HEK293 (cell line): ENCODE results near the gene PRDX3.

Experiments
- CTCF ChIA-PET: fragments of 350-600 bp; formaldehyde crosslinking; extraction: SDS; loops from one replicate; lab custom pipeline; 2021; ENCODE audit warnings: antibody characterized with exemption; lab: Yijun Ruan, JAX
- POLR2A ChIA-PET: fragments of 300-600 bp; formaldehyde crosslinking; extraction: SDS; loops from one replicate; lab custom pipeline; 2020; ENCODE audit warnings: antibody characterized with exemption, inconsistent platforms; lab: Yijun Ruan, JAX
- H3K27ac ChIP-seq: fragments of 200-500 bp; sonication (Bioruptor generic); 2 replicates; pipeline ENCODE4 v1.5.1; 2014; ENCODE audit warnings: low read depth, low read length, control low read depth, inconsistent platforms; ENCODE audit errors: extremely low read depth
- H3K36me3 ChIP-seq, 2 experiments: fragments of 200-500 bp in 1 of 2; sonication (Bioruptor generic) in 1 of 2; 1 replicate in 1 of 2; 2 replicates in 1 of 2; pipeline ENCODE4 v1.5.1; 2014 to 2017; ENCODE audit warnings: inconsistent platforms in 2 of 2, low read length in 2 of 2; ENCODE audit not compliant: control insufficient read depth in 2 of 2, insufficient read depth in 1 of 2
- H3K4me1 ChIP-seq: fragments of 200-500 bp; sonication (Bioruptor generic); 2 replicates; pipeline ENCODE4 v1.5.1; 2014; ENCODE audit warnings: mild to moderate bottlenecking, low read length, inconsistent platforms; ENCODE audit not compliant: control insufficient read depth, insufficient read depth
- H3K4me3 ChIP-seq: 2 replicates; pipeline ENCODE4 v1.5.1; 2011; ENCODE audit warnings: low read depth, mild to moderate bottlenecking, control low read depth, low read length, moderate library complexity
- H3K9me3 ChIP-seq: fragments of 200-500 bp; sonication (Bioruptor generic); 2 replicates; pipeline ENCODE4 v1.5.1; 2014; ENCODE audit warnings: low read depth, low read length, inconsistent platforms; ENCODE audit not compliant: control insufficient read depth, insufficient read depth
- AEBP2 ChIP-seq: fragments of 450-650 bp; formaldehyde crosslinking; IDR thresholded peaks from 2 replicates; pipeline ENCODE4 v1.5.1; 2016; ENCODE audit warnings: missing biosample characterization, missing genetic modification characterization, borderline replicate concordance
- ELK4 ChIP-seq: IDR thresholded peaks from 2 replicates; pipeline ENCODE4 v1.6.1; 2011; ENCODE audit warnings: mild to moderate bottlenecking, low read depth, low read length, borderline replicate concordance
- HOXD13 ChIP-seq: sonication (generic); formaldehyde crosslinking; IDR thresholded peaks from 2 replicates; pipeline ENCODE4 v1.8.0; 2022; ENCODE audit warnings: missing genetic modification reagents, borderline replicate concordance
- KLF7 ChIP-seq: fragments of 450-650 bp; formaldehyde crosslinking; IDR thresholded peaks from 2 replicates; pipeline ENCODE4 v1.5.1; 2016; ENCODE audit warnings: missing biosample characterization, missing genetic modification characterization, borderline replicate concordance
- OVOL3 ChIP-seq: fragments of 450-650 bp; formaldehyde crosslinking; IDR thresholded peaks from 2 replicates; pipeline ENCODE4 v1.5.1; 2016; ENCODE audit warnings: missing biosample characterization, missing genetic modification characterization
- PRDM10 ChIP-seq: fragments of 450-650 bp; formaldehyde crosslinking; IDR thresholded peaks from 2 replicates; pipeline ENCODE4 v1.5.1; 2016; ENCODE audit warnings: missing biosample characterization, missing genetic modification characterization
- PRDM6 ChIP-seq: fragments of 450-650 bp; formaldehyde crosslinking; IDR thresholded peaks from 2 replicates; pipeline ENCODE4 v1.5.1; 2017; ENCODE audit warnings: missing biosample characterization, missing genetic modification characterization
- RBAK ChIP-seq: fragments of 450-650 bp; formaldehyde crosslinking; IDR thresholded peaks from 2 replicates; pipeline ENCODE4 v1.5.1; 2016; ENCODE audit warnings: missing biosample characterization, missing genetic modification characterization
- YY2 ChIP-seq: fragments of 450-650 bp; formaldehyde crosslinking; IDR thresholded peaks from 2 replicates; pipeline ENCODE4 v1.5.1; 2016; ENCODE audit warnings: missing biosample characterization, missing genetic modification characterization
- ZBTB49 ChIP-seq: fragments of 450-650 bp; formaldehyde crosslinking; IDR thresholded peaks from 2 replicates; pipeline ENCODE4 v1.5.1; 2016; ENCODE audit warnings: missing biosample characterization, missing genetic modification characterization, low read depth
- ZFHX2 ChIP-seq: fragments of 450-650 bp; formaldehyde crosslinking; conservative IDR thresholded peaks from 2 replicates; pipeline ENCODE4 v1.5.1; 2016; ENCODE audit warnings: missing biosample characterization, missing genetic modification characterization
- ZFP3 ChIP-seq: fragments of 450-650 bp; formaldehyde crosslinking; IDR thresholded peaks from 2 replicates; pipeline ENCODE4 v1.5.1; 2016; ENCODE audit warnings: low read depth, missing biosample characterization, missing genetic modification characterization
- ZNF138 ChIP-seq: fragments of 450-650 bp; formaldehyde crosslinking; IDR thresholded peaks from 2 replicates; pipeline ENCODE4 v1.5.1; 2016; ENCODE audit warnings: missing biosample characterization, missing genetic modification characterization, borderline replicate concordance
- ZNF175 ChIP-seq: fragments of 450-650 bp; formaldehyde crosslinking; IDR thresholded peaks from 2 replicates; pipeline ENCODE4 v1.5.1; 2016; ENCODE audit warnings: missing biosample characterization, missing genetic modification characterization
- ZNF19 ChIP-seq: fragments of 450-650 bp; formaldehyde crosslinking; IDR thresholded peaks from 2 replicates; pipeline ENCODE4; 2016; ENCODE audit warnings: missing biosample characterization, missing genetic modification characterization, low read depth
- ZNF214 ChIP-seq: fragments of 450-650 bp; formaldehyde crosslinking; IDR thresholded peaks from 2 replicates; pipeline ENCODE4 v1.5.1; 2017; ENCODE audit warnings: missing biosample characterization, mild to moderate bottlenecking, missing genetic modification characterization, borderline replicate concordance
- ZNF239 ChIP-seq: fragments of 450-650 bp; formaldehyde crosslinking; IDR thresholded peaks from 2 replicates; pipeline ENCODE4 v1.5.1; 2016; ENCODE audit warnings: missing biosample characterization, missing genetic modification characterization
- ZNF362 ChIP-seq: fragments of 450-650 bp; formaldehyde crosslinking; IDR thresholded peaks from 2 replicates; pipeline ENCODE4 v1.5.1; 2016; ENCODE audit warnings: missing biosample characterization, missing genetic modification characterization
- ZNF48 ChIP-seq: fragments of 450-650 bp; formaldehyde crosslinking; IDR thresholded peaks from 2 replicates; pipeline ENCODE4 v1.5.1; 2016; ENCODE audit warnings: missing biosample characterization, missing genetic modification characterization
- ZNF596 ChIP-seq: fragments of 450-650 bp; IDR thresholded peaks from 2 replicates; pipeline ENCODE4 v1.5.0; 2018; ENCODE audit warnings: missing biosample characterization, mild to moderate bottlenecking, missing genetic modification characterization, moderate library complexity
- ZNF623 ChIP-seq: fragments of 450-650 bp; formaldehyde crosslinking; IDR thresholded peaks from 2 replicates; pipeline ENCODE4 v1.5.1; 2016; ENCODE audit warnings: missing biosample characterization, missing genetic modification characterization
- ZNF639 ChIP-seq: fragments of 450-650 bp; formaldehyde crosslinking; IDR thresholded peaks from 2 replicates; pipeline ENCODE4 v1.5.1; 2016; ENCODE audit warnings: missing biosample characterization, missing genetic modification characterization

The PRDX3 gene

GRCh38 chr10:119159332-119159731 is 19.3 kb downstream of the PRDX3 start (continued):
- TF ChIP-seq PRDM10 (tag by site-specific recombination), result no peak
- TF ChIP-seq ZNF596 (tag by site-specific recombination), result no peak
- TF ChIP-seq ZNF239, result no peak
- TF ChIP-seq ELK4, result no peak
- no peak for TF ChIP-seq AEBP2 (tag by site-specific recombination)

GRCh38 chr10:119153661-119154060 is 25.0 kb downstream of the PRDX3 start:
- POLR2A ChIA-PET, result interaction anchor here (1.1 to 1.2 kb wide), 2 partner anchors 8 to 11 kb away, joined by 4 read pairs; no protein-coding TSS in a partner anchor
- CTCF ChIA-PET, result no interaction called here
- no peak overlapping the region for H3K27ac ChIP-seq
- H3K4me3 ChIP-seq, result no peak overlapping the region
- no peaks in the 10 kb centered on the region for H3K4me1 ChIP-seq
- TF ChIP-seq KLF7 (tag by site-specific recombination), result no peak
- no peak for TF ChIP-seq ZNF138 (tag by site-specific recombination)
- TF ChIP-seq RBAK (tag by site-specific recombination), result no peak
- no peak for TF ChIP-seq ZNF639 (tag by site-specific recombination)
- TF ChIP-seq PRDM6 (tag by site-specific recombination), result no peak
- TF ChIP-seq ZFP3 (tag by site-specific recombination), result no peak
- TF ChIP-seq ZNF19 (tag by site-specific recombination), result no peak
- no peak for TF ChIP-seq ZNF362
- TF ChIP-seq ZNF214 (tag by site-specific recombination), result no peak
- no peak for TF ChIP-seq OVOL3 (tag by site-specific recombination)
- TF ChIP-seq ZBTB49 (tag by site-specific recombination), result no peak
- no peak for TF ChIP-seq ZNF623
- no peak for TF ChIP-seq ZNF175
- TF ChIP-seq YY2, result no peak
- no peak for TF ChIP-seq ZNF48
- no peak for TF ChIP-seq ZFHX2
- TF ChIP-seq HOXD13, result no peak
- no peaks in the 10 kb centered on the region for H3K9me3 ChIP-seq
- peaks cover 55 to 75% of the 10 kb centered on the region in 2 experiments for H3K36me3 ChIP-seq
